Measurements from ENCODE around the gene OBSL1. TPM values are rescaled to one million over a fixed set of nuclear protein-coding genes. Genes with fewer than 3 reads are reported as not detected.
A peak's percentile ranks its signal among the peaks of the same experiment; 100 is the strongest.

The OBSL1 gene
- polyA plus RNA-seq, 4 donors = 4.5 to 97.4 (median 15.4) TPM

DNA sequence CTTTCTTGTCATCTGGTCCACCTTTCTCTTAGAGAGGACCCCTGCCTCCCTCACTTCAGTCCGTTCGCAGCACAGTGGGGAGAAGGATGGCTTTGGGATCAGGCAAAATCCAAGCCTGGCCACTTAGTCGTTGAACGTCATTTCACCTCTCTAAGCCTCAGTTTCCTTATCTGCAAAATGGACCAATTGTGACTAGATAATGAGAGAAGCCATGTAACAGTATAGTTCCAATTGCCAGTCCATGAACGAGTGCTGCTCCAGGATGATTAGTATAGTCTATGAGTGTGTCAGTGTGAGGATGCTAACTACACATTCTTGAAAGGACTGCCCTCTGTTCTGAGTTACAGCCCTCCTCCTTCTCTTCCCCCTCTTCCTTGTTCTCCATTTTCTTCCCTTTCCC is 1.8 kb upstream of the OBSL1 start:
- WGBS, 3 donors = 72 to 79% (median 75%) methylated on average over 5 of the region's 5 CpGs
- H3K27ac ChIP-seq (ENCODE audit: low read depth in 1 of 3, low read length in 2 of 3) = no peak overlapping the region
- FAIRE-seq (no peak), DNase-seq (no peak)
- H3K27me3 ChIP-seq (ENCODE audit: control insufficient read depth in 3 of 3, insufficient read depth in 3 of 3, low read length in 3 of 3) = peaks cover 0 to 8% (median 5%) of the 10 kb centered on the region in 3 donors
- H3K9me3 ChIP-seq (ENCODE audit: control insufficient read depth in 2 of 2, insufficient read depth in 1 of 2, low read depth in 1 of 2, low read length in 1 of 2) = no peaks in the 10 kb centered on the region
- peaks cover 0 to 9% (median 0%) of the 10 kb centered on the region in 3 donors for H3K36me3 ChIP-seq (ENCODE audit: control insufficient read depth in 3 of 3, insufficient read depth in 2 of 3, low read depth in 1 of 3, low read length in 3 of 3)
- no peak overlapping the region for H3K4me3 ChIP-seq (ENCODE audit: low read depth in 1 of 3, low read length in 3 of 3)
- H3K4me1 ChIP-seq (ENCODE audit: control insufficient read depth in 3 of 3, insufficient read depth in 2 of 3, low read depth in 1 of 3, low read length in 2 of 3) = peaks cover 0 to 27% (median 0%) of the 10 kb centered on the region in 3 donors

DNA sequence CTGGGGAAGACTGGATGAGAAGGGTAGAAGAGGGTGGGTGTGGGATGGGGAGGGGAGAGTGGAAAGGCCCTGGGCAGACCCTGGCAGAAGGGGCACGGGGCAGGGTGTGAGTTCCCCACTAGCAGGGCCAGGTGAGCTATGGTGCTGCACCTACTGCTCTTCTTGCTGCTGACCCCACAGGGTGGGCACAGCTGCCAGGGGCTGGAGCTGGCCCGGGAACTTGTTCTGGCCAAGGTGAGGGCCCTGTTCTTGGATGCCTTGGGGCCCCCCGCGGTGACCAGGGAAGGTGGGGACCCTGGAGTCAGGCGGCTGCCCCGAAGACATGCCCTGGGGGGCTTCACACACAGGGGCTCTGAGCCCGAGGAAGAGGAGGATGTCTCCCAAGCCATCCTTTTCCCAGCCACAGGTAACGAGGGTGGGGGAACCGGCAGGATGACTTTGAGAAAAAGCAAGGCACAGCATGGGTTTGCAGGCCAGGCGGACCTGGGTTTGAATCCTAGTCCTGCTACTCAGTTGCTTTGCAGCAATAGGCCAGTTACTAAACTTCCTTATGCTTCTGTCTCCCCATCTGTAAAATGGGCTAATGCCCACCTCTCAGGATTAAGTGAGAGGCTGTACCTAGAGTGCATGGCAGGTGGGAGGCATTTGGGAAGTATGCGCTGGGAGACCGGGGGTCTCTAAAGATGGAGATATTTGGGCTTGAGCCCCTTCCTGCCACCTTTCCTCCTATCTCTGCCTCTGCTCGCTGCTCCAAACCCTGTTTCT is 1.1 kb upstream of the OBSL1 start, which contains the start of gene INHA:
Gene INHA, plus strand, starts transcription at position 74 of the 765 bp plus-strand sequence. Its CDS starts 65 bp downstream, at position 139.
- peak within 1 kb of the TSS; percentile 38 to 57 (median 54) for H3K4me3 ChIP-seq (ENCODE audit: low read depth in 1 of 3, low read length in 3 of 3)
- H3K36me3 ChIP-seq (ENCODE audit: control insufficient read depth in 3 of 3, insufficient read depth in 2 of 3, low read depth in 1 of 3, low read length in 3 of 3) = peaks cover 0 to 16% (median 0%) of the 10 kb centered on the region in 3 donors
- WGBS, 3 donors = 75 to 85% (median 75%) methylated on average over 12 to 13 of the region's 13 CpGs
- H3K27me3 ChIP-seq (ENCODE audit: control insufficient read depth in 3 of 3, insufficient read depth in 3 of 3, low read length in 3 of 3) = peaks cover 0 to 8% (median 5%) of the 10 kb centered on the region in 3 donors
- no peak for DNase-seq
- peak within 1 kb of the TSS in 1 of 3 donors; percentile 81 for H3K27ac ChIP-seq (ENCODE audit: low read depth in 1 of 3, low read length in 2 of 3)
- H3K9me3 ChIP-seq (ENCODE audit: control insufficient read depth in 2 of 2, insufficient read depth in 1 of 2, low read depth in 1 of 2, low read length in 1 of 2) = no peaks in the 10 kb centered on the region
- FAIRE-seq = no peak
- peaks cover 0 to 27% (median 0%) of the 10 kb centered on the region in 3 donors for H3K4me1 ChIP-seq (ENCODE audit: control insufficient read depth in 3 of 3, insufficient read depth in 2 of 3, low read depth in 1 of 3, low read length in 2 of 3)

DNA sequence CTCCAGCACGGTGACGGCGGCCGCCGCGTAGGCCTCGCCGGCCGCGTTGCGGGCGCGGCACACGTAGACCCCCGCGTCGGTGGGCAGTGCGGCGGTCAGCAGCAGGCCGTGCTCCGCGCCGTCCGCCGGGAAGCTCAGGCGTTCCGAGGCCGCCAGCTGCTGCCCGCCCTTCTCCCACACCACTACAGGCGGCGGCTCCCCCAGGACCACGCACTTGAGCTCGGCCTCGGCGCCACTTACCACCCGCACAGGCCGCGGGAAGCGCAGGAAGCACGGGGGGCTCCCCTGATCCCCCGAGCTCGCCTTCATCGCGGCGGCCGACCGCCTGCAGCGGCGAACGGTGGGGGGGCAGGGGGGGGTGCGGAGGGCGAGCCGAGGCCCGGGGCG is 422 bp downstream of the OBSL1 start:
- WGBS, 3 donors = 0 to 2% (median 2%) methylated on average over 18 to 55 of the region's 55 CpGs
- DNase-seq (peak in 1 of 2 donors; percentile 70), FAIRE-seq (no peak)
- Histone ChIP-seq H3K4me1 (ENCODE audit: control insufficient read depth in 3 of 3, insufficient read depth in 2 of 3, low read depth in 1 of 3, low read length in 2 of 3) (peaks cover 0 to 15% (median 0%) of the 10 kb centered on the region in 3 donors), H3K36me3 (ENCODE audit: control insufficient read depth in 3 of 3, insufficient read depth in 2 of 3, low read depth in 1 of 3, low read length in 3 of 3) (peaks cover 0 to 29% (median 0%) of the 10 kb centered on the region in 3 donors), H3K4me3 (ENCODE audit: low read depth in 1 of 3, low read length in 3 of 3) (peak overlapping the region; percentile 38 to 57 (median 54)), H3K27ac (ENCODE audit: low read depth in 1 of 3, low read length in 2 of 3) (peak overlapping the region in 2 of 3 donors; percentile 57 to 81), H3K27me3 (ENCODE audit: control insufficient read depth in 3 of 3, insufficient read depth in 3 of 3, low read length in 3 of 3) (peaks cover 0 to 5% (median 3%) of the 10 kb centered on the region in 3 donors), H3K9me3 (ENCODE audit: control insufficient read depth in 2 of 2, insufficient read depth in 1 of 2, low read depth in 1 of 2, low read length in 1 of 2) (no peaks in the 10 kb centered on the region)

DNA sequence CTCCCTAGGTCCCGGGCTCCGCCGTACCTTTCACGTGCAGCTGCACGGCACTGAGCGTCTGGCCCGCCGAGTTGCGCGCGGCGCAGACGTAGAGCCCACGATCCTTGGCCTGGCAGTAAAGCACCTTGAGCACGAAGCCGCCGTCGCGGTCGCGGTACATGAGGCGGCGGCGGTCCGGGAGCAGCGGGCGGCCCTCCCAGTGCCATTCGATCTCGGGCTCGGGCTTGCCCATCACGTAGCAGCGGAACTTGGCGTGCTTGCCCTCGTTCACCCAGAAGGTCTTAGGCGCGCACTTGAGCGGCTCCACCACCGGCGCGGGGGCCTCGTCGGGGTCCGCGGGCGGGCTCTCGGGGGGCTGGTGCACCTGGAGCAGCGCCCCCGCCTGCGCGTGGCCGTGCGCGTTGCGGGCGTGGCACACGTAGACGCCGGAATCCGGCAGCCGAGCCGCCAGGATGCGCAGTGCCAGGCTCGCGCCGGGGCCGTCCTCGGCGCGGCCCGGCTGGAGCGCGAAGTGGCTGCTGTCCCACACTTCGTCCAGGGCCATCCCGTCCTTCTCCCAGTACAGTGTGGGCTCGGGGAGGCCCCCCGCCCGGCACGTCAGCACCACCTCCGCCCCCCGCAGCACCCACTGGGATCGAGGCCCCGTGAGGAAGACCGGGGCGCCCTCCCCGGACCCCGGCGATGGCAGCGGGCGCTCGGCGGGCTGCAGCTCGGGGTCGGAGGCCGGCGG is 980 bp downstream of the OBSL1 start:
- no peak for FAIRE-seq
- H3K27me3 ChIP-seq (ENCODE audit: control insufficient read depth in 3 of 3, insufficient read depth in 3 of 3, low read length in 3 of 3) = peaks cover 0 to 5% (median 0%) of the 10 kb centered on the region in 3 donors
- H3K36me3 ChIP-seq (ENCODE audit: control insufficient read depth in 3 of 3, insufficient read depth in 2 of 3, low read depth in 1 of 3, low read length in 3 of 3) = peaks cover 0 to 29% (median 0%) of the 10 kb centered on the region in 3 donors
- H3K4me1 ChIP-seq (ENCODE audit: control insufficient read depth in 3 of 3, insufficient read depth in 2 of 3, low read depth in 1 of 3, low read length in 2 of 3) = peaks cover 0 to 15% (median 0%) of the 10 kb centered on the region in 3 donors
- peak overlapping the region in 2 of 3 donors; percentile 28 to 57 for H3K27ac ChIP-seq (ENCODE audit: low read depth in 1 of 3, low read length in 2 of 3)
- DNase-seq = peak in 1 of 2 donors; percentile 72
- 15 to 19% (median 17%) methylated on average over 57 to 95 of the region's 95 CpGs for WGBS, 3 donors
- no peaks in the 10 kb centered on the region for H3K9me3 ChIP-seq (ENCODE audit: control insufficient read depth in 2 of 2, insufficient read depth in 1 of 2, low read depth in 1 of 2, low read length in 1 of 2)
- H3K4me3 ChIP-seq (ENCODE audit: low read depth in 1 of 3, low read length in 3 of 3) = peak overlapping the region; percentile 38 to 57 (median 54)

DNA sequence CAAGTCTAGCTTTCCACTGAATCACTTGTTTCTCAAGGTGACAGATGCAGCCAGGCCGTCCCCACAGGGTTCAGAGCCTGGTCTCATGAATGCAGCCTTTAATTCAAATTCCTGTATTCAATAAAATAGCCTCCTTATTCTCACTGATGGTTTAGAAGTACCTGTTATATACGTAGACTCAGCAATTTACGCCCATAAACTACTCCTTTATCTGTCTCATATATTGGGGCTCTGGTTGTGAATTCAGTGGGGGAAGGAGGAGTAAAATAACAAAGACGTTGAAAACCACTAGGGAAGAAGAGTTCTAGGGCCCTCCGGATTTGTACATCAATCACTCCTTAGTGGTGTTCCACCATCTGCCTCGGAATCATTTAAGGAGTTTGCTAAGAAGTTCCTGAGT is 1.7 kb downstream of the OBSL1 start:
- DNase-seq (no peak), FAIRE-seq (no peak)
- Histone ChIP-seq H3K27ac (ENCODE audit: low read depth in 1 of 3, low read length in 2 of 3) (no peak overlapping the region), H3K36me3 (ENCODE audit: control insufficient read depth in 3 of 3, insufficient read depth in 2 of 3, low read depth in 1 of 3, low read length in 3 of 3) (peaks cover 0 to 37% (median 0%) of the 10 kb centered on the region in 3 donors), H3K27me3 (ENCODE audit: control insufficient read depth in 3 of 3, insufficient read depth in 3 of 3, low read length in 3 of 3) (peaks cover 0 to 3% (median 0%) of the 10 kb centered on the region in 3 donors), H3K4me1 (ENCODE audit: control insufficient read depth in 3 of 3, insufficient read depth in 2 of 3, low read depth in 1 of 3, low read length in 2 of 3) (peaks cover 0 to 15% (median 0%) of the 10 kb centered on the region in 3 donors), H3K4me3 (ENCODE audit: low read depth in 1 of 3, low read length in 3 of 3) (peak overlapping the region in 1 of 3 donors; percentile 57), H3K9me3 (ENCODE audit: control insufficient read depth in 2 of 2, insufficient read depth in 1 of 2, low read depth in 1 of 2, low read length in 1 of 2) (no peaks in the 10 kb centered on the region)
- WGBS, 3 donors = 85 to 89% (median 86%) methylated on average over 6 of the region's 6 CpGs

DNA sequence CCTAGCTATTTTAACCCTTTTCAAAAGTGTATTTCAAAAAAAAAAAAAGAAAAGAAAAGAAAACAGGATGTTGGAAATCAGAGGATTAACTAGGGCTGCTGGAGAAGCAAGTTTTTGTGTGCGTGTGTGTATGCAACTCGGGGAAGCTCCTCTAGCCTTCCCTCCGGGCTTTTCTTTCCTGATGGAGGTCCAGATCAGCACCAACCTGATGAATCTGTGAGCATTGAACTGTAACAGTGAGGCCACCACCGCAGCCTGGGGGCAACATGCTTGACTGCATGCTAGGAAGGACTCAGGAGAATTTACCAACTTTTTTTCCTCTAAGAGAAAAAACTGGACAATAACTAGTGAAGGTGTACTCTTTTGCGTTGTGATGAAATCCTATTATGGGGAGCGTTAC is 2.3 kb downstream of the OBSL1 start:
- H3K4me1 ChIP-seq (ENCODE audit: control insufficient read depth in 3 of 3, insufficient read depth in 2 of 3, low read depth in 1 of 3, low read length in 2 of 3) = peaks cover 0 to 15% (median 0%) of the 10 kb centered on the region in 3 donors
- H3K9me3 ChIP-seq (ENCODE audit: control insufficient read depth in 2 of 2, insufficient read depth in 1 of 2, low read depth in 1 of 2, low read length in 1 of 2) = no peaks in the 10 kb centered on the region
- H3K36me3 ChIP-seq (ENCODE audit: control insufficient read depth in 3 of 3, insufficient read depth in 2 of 3, low read depth in 1 of 3, low read length in 3 of 3) = peaks cover 0 to 41% (median 0%) of the 10 kb centered on the region in 3 donors
- H3K4me3 ChIP-seq (ENCODE audit: low read depth in 1 of 3, low read length in 3 of 3) = no peak overlapping the region
- WGBS, 3 donors = 93 to 94% (median 93%) methylated on average over 6 of the region's 6 CpGs
- peaks cover 0 to 3% (median 0%) of the 10 kb centered on the region in 3 donors for H3K27me3 ChIP-seq (ENCODE audit: control insufficient read depth in 3 of 3, insufficient read depth in 3 of 3, low read length in 3 of 3)
- DNase-seq (no peak), FAIRE-seq (no peak)
- H3K27ac ChIP-seq (ENCODE audit: low read depth in 1 of 3, low read length in 2 of 3) = no peak overlapping the region

DNA sequence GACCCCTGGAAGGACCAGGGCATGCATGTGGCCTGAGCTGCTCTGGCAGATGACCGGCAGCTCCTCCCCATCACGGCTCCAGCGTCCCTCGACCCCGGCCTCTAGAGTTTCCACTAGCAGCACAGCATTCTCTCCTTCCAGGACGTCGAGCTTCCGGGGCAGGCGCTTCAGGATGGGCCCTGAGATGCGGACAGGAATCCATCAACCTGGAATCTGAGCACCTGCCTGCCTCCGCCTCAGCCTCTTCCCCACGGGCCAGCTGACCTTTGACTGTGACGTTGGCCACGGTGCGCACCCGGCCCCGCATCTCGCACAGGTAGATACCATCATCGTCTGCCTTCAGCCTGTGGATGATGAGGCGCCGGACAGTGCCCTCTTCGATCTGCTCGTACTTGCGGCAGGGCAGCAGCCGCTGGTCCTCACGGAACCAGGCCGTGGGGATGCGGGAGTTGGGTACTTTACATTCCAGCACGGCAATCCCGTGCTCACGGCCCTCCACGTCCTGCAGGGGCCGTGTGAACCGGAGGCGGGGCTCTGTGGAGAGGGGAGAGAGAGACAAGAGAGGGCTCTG is 3.5 kb downstream of the OBSL1 start:
- no peak for FAIRE-seq
- no peak overlapping the region for H3K27ac ChIP-seq (ENCODE audit: low read depth in 1 of 3, low read length in 2 of 3)
- DNase-seq = no peak
- 91 to 94% (median 92%) methylated on average over 35 of the region's 35 CpGs for WGBS, 3 donors
- no peaks in the 10 kb centered on the region for H3K9me3 ChIP-seq (ENCODE audit: control insufficient read depth in 2 of 2, insufficient read depth in 1 of 2, low read depth in 1 of 2, low read length in 1 of 2)
- no peak overlapping the region for H3K4me3 ChIP-seq (ENCODE audit: low read depth in 1 of 3, low read length in 3 of 3)
- peaks cover 0 to 3% (median 0%) of the 10 kb centered on the region in 3 donors for H3K27me3 ChIP-seq (ENCODE audit: control insufficient read depth in 3 of 3, insufficient read depth in 3 of 3, low read length in 3 of 3)
- peaks cover 0 to 53% (median 0%) of the 10 kb centered on the region in 3 donors for H3K36me3 ChIP-seq (ENCODE audit: control insufficient read depth in 3 of 3, insufficient read depth in 2 of 3, low read depth in 1 of 3, low read length in 3 of 3)
- H3K4me1 ChIP-seq (ENCODE audit: control insufficient read depth in 3 of 3, insufficient read depth in 2 of 3, low read depth in 1 of 3, low read length in 2 of 3) = peaks cover 0 to 15% (median 0%) of the 10 kb centered on the region in 3 donors

DNA sequence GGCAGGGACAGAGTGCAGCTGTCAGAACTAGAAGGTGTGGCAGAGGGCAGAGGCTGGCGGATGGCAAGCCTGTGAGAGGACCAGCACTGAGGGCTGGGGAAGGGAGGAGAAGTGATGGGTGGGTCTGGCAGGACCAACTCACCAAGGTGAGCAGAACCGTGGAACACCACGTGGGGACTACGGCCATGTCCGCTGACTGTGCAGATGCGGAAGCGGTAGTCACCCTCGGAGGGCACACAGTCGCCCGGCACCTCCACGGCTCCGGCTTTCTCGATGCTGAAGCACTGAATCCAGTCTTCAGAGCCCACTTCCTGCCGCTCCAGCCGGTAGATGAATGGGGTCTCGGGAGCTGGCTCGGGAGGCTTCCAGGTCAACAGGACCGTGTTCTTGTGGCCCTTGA is 4.2 kb downstream of the OBSL1 start:
- H3K27ac ChIP-seq (ENCODE audit: low read depth in 1 of 3, low read length in 2 of 3) = no peak overlapping the region
- H3K36me3 ChIP-seq (ENCODE audit: control insufficient read depth in 3 of 3, insufficient read depth in 2 of 3, low read depth in 1 of 3, low read length in 3 of 3) = peaks cover 0 to 60% (median 0%) of the 10 kb centered on the region in 3 donors
- H3K4me3 ChIP-seq (ENCODE audit: low read depth in 1 of 3, low read length in 3 of 3) = no peak overlapping the region
- peaks cover 0 to 12% (median 0%) of the 10 kb centered on the region in 3 donors for H3K4me1 ChIP-seq (ENCODE audit: control insufficient read depth in 3 of 3, insufficient read depth in 2 of 3, low read depth in 1 of 3, low read length in 2 of 3)
- FAIRE-seq (no peak), DNase-seq (no peak)
- no peaks in the 10 kb centered on the region for H3K9me3 ChIP-seq (ENCODE audit: control insufficient read depth in 2 of 2, insufficient read depth in 1 of 2, low read depth in 1 of 2, low read length in 1 of 2)
- peaks cover 0 to 3% (median 0%) of the 10 kb centered on the region in 3 donors for H3K27me3 ChIP-seq (ENCODE audit: control insufficient read depth in 3 of 3, insufficient read depth in 3 of 3, low read length in 3 of 3)
- WGBS, 3 donors = 92 to 94% (median 94%) methylated on average over 18 of the region's 18 CpGs

All from small intestine (tissue), 7 donors.